NCI-H187 (cell line): ENCODE results near the gene DRG2.

Source experiments
- DNase-seq, 2 experiments: peaks; one replicate each; lab custom pipeline; 2025; lab: John Stamatoyannopoulos, UW

Gene DRG2

GRCh38 chr17:18116078-18116477 lies 28.3 kb downstream of the DRG2 start:
- DNase-seq, result no peak

GRCh38 chr17:18117533-18117932 lies 29.8 kb downstream of the DRG2 start:
- DNase-seq, result no peak

GRCh38 chr17:18117982-18118975 lies 30.5 kb downstream of the DRG2 start:
- DNase-seq, result peak in 1 of 2 experiments; percentile 26

- no peak for DNase-seq
Measured at GRCh38 chr17:18119166-18119745, 31.5 kb downstream of the DRG2 start.

GRCh38 chr17:18119938-18120337 lies 32.2 kb downstream of the DRG2 start:
- no peak for DNase-seq

- DNase-seq, result no peak
Measured at GRCh38 chr17:18120461-18121017, 32.8 kb downstream of the DRG2 start.

- DNase-seq, result no peak
Measured at GRCh38 chr17:18121144-18121910, 33.6 kb downstream of the DRG2 start.

- DNase-seq, result peak in 1 of 2 experiments; percentile 50
Measured at GRCh38 chr17:18122990-18123753, 35.4 kb downstream of the DRG2 start.

- DNase-seq, result no peak
Measured at GRCh38 chr17:18124345-18125126, 36.8 kb downstream of the DRG2 start.

GRCh38 chr17:18129041-18129502 lies 41.3 kb downstream of the DRG2 start:
- no peak for DNase-seq

- no peak for DNase-seq
Measured at GRCh38 chr17:18132711-18133110, 45.0 kb downstream of the DRG2 start.

GRCh38 chr17:18136357-18136756 lies 48.6 kb downstream of the DRG2 start:
- no peak for DNase-seq

GRCh38 chr17:18138065-18138749 lies 50.5 kb downstream of the DRG2 start:
- no peak for DNase-seq

- DNase-seq, result no peak
Measured at GRCh38 chr17:18139092-18139491, 51.3 kb downstream of the DRG2 start.

GRCh38 chr17:18139498-18139897 lies 51.8 kb downstream of the DRG2 start:
- DNase-seq, result no peak

GRCh38 chr17:18139949-18140348 lies 52.2 kb downstream of the DRG2 start:
- DNase-seq, result no peak

GRCh38 chr17:18140648-18141047 lies 52.9 kb downstream of the DRG2 start:
- no peak for DNase-seq

- no peak for DNase-seq
Measured at GRCh38 chr17:18141210-18141803, 53.6 kb downstream of the DRG2 start.

- DNase-seq, result no peak
Measured at GRCh38 chr17:18142417-18142816, 54.7 kb downstream of the DRG2 start.
